Measurements from ENCODE around the gene PCBP3.

The PCBP3 gene

DNA sequence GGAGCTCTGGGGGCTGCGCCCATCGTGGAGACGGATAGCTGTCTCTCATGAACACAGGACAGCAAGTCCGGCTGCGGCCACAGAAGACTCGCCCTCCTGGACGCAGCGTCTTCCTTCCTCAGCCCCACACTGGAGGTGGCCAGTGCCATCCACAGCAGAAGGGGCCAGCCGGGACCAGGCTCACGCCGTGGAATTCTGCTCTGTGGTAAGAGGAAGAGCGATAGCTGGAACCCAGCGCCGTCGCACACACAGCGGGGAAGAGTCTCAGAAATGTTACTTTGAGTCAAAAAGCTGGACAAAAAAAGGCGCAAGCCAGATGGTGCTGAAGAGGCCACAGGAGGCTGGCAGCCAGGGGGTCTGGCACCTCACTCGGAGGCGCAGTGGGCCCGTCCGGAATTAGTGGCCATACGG lies 224.2 kb downstream of the PCBP3 start:
- Histone ChIP-seq H3K4me3 (replicated peaks; ENCODE audit: insufficient read depth, low read length) (no peak overlapping the region), H3K27me3 (ENCODE audit: insufficient read depth, poor library complexity, severe bottlenecking) (peaks cover 3% of the 10 kb centered on the region), H3K27ac (replicated peaks) (no peak overlapping the region)
- no peak for DNase-seq (ENCODE audit: low read depth in 1 of 2, low spot score in 1 of 2)
- no peak for TF ChIP-seq POLR2AphosphoS5 (IDR thresholded peaks at IDR 0.05; ENCODE audit: low read depth)
- TF ChIP-seq, protein P1, sequence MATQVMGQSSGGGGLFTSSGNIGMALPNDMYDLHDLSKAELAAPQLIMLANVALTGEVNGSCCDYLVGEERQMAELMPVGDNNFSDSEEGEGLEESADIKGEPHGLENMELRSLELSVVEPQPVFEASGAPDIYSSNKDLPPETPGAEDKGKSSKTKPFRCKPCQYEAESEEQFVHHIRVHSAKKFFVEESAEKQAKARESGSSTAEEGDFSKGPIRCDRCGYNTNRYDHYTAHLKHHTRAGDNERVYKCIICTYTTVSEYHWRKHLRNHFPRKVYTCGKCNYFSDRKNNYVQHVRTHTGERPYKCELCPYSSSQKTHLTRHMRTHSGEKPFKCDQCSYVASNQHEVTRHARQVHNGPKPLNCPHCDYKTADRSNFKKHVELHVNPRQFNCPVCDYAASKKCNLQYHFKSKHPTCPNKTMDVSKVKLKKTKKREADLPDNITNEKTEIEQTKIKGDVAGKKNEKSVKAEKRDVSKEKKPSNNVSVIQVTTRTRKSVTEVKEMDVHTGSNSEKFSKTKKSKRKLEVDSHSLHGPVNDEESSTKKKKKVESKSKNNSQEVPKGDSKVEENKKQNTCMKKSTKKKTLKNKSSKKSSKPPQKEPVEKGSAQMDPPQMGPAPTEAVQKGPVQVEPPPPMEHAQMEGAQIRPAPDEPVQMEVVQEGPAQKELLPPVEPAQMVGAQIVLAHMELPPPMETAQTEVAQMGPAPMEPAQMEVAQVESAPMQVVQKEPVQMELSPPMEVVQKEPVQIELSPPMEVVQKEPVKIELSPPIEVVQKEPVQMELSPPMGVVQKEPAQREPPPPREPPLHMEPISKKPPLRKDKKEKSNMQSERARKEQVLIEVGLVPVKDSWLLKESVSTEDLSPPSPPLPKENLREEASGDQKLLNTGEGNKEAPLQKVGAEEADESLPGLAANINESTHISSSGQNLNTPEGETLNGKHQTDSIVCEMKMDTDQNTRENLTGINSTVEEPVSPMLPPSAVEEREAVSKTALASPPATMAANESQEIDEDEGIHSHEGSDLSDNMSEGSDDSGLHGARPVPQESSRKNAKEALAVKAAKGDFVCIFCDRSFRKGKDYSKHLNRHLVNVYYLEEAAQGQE (IDR thresholded peaks at IDR 0.05; ENCODE audit: insufficient replicate concordance, low read depth): no peak
- TF ChIP-seq, protein P2, sequence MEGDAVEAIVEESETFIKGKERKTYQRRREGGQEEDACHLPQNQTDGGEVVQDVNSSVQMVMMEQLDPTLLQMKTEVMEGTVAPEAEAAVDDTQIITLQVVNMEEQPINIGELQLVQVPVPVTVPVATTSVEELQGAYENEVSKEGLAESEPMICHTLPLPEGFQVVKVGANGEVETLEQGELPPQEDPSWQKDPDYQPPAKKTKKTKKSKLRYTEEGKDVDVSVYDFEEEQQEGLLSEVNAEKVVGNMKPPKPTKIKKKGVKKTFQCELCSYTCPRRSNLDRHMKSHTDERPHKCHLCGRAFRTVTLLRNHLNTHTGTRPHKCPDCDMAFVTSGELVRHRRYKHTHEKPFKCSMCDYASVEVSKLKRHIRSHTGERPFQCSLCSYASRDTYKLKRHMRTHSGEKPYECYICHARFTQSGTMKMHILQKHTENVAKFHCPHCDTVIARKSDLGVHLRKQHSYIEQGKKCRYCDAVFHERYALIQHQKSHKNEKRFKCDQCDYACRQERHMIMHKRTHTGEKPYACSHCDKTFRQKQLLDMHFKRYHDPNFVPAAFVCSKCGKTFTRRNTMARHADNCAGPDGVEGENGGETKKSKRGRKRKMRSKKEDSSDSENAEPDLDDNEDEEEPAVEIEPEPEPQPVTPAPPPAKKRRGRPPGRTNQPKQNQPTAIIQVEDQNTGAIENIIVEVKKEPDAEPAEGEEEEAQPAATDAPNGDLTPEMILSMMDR (IDR thresholded peaks at IDR 0.05; ENCODE audit: insufficient read depth, low read length): no peak
- no peak for TF ChIP-seq GABPA (IDR thresholded peaks at IDR 0.05; ENCODE audit: low read depth)
- TF ChIP-seq SPI1 (IDR thresholded peaks at IDR 0.05; ENCODE audit: borderline replicate concordance, low read depth): no peak

DNA sequence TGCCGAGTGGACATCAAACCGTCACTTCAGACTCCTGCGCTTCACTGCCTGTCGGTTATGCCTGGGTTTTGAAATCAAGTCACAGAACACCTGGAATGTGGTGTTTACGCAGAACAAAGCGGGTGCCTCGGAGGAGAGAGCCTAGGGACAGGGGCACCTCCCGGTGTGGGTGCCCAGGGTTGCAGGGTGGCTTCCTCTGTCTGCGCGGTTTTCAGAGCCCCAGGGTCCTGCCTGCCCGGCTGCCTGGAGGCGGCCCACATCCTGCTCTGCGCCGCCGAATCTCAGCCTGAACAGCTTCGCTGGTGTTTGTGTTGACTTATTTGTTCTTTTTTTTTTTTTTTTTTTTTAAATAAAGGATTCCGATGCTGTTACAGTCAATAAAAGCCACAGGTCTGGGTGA lies 224.6 kb downstream of the PCBP3 start:
- TF ChIP-seq, protein P2 (IDR thresholded peaks at IDR 0.05; ENCODE audit: insufficient read depth, low read length): no peak
- no peak for TF ChIP-seq POLR2AphosphoS5 (IDR thresholded peaks at IDR 0.05; ENCODE audit: low read depth)
- TF ChIP-seq, protein P1 (IDR thresholded peaks at IDR 0.05; ENCODE audit: insufficient replicate concordance, low read depth): no peak
- no peak for TF ChIP-seq GABPA (IDR thresholded peaks at IDR 0.05; ENCODE audit: low read depth)
- no peak for TF ChIP-seq SPI1 (IDR thresholded peaks at IDR 0.05; ENCODE audit: borderline replicate concordance, low read depth)
- no peak for DNase-seq (ENCODE audit: low read depth in 1 of 2, low spot score in 1 of 2)
- H3K27me3 ChIP-seq (ENCODE audit: insufficient read depth, poor library complexity, severe bottlenecking): peaks cover 3% of the 10 kb centered on the region
- H3K4me3 ChIP-seq (replicated peaks; ENCODE audit: insufficient read depth, low read length): no peak overlapping the region
- H3K27ac ChIP-seq (replicated peaks): no peak overlapping the region

DNA sequence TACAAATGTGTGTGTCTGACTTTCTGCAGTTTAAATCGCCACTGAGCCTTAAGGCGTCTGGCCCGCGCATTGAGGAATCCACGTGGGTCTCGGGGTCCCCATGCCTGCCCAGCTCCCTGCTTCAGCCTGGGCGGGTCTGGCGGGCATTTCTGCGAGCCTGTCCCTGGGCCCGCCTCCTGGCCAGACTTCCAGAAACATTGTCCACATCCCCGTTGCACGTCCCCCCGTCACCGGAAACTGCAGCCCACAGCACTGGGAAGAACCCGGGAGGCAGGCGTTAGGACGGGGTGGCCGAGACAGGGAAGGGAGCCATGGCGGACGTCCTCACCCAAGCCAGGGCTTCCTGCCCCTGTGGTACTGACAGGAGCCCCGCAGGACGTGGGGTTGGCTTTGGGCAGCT lies 225.0 kb downstream of the PCBP3 start:
- no peak for DNase-seq (ENCODE audit: low read depth in 1 of 2, low spot score in 1 of 2)
- no peak overlapping the region for H3K4me3 ChIP-seq (replicated peaks; ENCODE audit: insufficient read depth, low read length)
- peaks cover 6% of the 10 kb centered on the region for H3K27me3 ChIP-seq (ENCODE audit: insufficient read depth, poor library complexity, severe bottlenecking)
- H3K27ac ChIP-seq (replicated peaks): no peak overlapping the region
- TF ChIP-seq GABPA (IDR thresholded peaks at IDR 0.05; ENCODE audit: low read depth) (no peak), SPI1 (IDR thresholded peaks at IDR 0.05; ENCODE audit: borderline replicate concordance, low read depth) (no peak), POLR2AphosphoS5 (IDR thresholded peaks at IDR 0.05; ENCODE audit: low read depth) (no peak)
- TF ChIP-seq, protein P1 (IDR thresholded peaks at IDR 0.05; ENCODE audit: insufficient replicate concordance, low read depth): no peak
- TF ChIP-seq, protein P2 (IDR thresholded peaks at IDR 0.05; ENCODE audit: insufficient read depth, low read length): no peak
